GM08714 (cell line): ENCODE data around the gene KTN1.

Experiments used
- H3K4me3 ChIP-seq: fragments of 200-500 bp; sonication (Bioruptor generic); 2 replicates; pipeline ENCODE4 v1.5.1; 2014; ENCODE audit warnings: mild to moderate bottlenecking, low read length, inconsistent platforms
- ZNF274 ChIP-seq: IDR thresholded peaks from 2 replicates; pipeline ENCODE4 v1.6.1; 2012; ENCODE audit warnings: mild to moderate bottlenecking, low read depth, low read length

KTN1 gene

GRCh38 chr14:55662752-55663151 lies 82.7 kb downstream of the KTN1 start:
- no peak overlapping the region for H3K4me3 ChIP-seq
- no peak for TF ChIP-seq ZNF274

DNA sequence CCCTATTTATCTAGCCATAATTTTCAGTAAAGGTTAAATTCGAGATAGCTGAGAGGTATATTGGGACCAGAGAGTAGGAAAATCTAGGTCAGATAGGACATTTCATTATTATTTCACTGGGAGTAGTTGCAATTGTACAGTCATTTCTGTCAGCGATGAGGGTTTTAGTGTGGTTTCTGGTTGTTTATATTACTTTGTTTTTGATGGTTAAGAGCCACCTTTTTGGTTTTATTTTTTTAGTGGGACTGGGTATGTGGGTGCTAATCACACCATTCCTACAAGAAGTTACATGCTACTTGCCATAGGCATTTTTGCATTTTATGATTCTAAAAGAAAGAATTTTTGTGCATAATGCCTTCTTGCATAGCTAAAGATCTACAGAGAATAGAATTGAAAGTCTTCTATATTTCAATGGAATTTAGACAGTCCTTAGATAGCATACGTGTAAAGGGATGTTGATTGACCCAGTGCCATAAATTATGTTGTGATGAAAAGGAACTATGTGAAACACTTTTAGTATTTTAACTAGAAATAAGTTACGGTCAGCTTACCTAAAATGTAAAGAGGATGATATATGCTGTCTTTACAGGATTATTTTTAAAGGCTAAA lies 85.2 kb downstream of the KTN1 start:
- TF ChIP-seq ZNF274: no peak
- H3K4me3 ChIP-seq: no peak overlapping the region

DNA sequence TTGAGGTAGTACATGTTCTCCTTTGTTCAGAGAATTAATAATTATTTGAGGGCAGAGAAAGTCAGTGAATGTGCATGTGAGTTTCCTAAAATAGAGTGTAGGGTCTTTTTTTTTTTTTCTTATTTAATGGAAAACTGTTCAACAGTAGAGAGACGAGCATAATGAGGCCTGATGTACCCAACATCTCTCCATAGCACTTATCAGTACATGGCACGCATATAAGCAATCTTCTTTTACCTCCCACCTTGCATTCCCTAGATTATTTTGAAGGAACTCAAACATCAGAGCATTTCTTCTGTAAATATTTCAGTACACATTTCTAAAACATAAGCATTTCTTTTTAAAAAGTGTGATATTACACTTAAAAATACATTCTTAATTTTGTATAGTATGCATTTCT lies 87.8 kb downstream of the KTN1 start:
- no peak for TF ChIP-seq ZNF274
- no peak overlapping the region for H3K4me3 ChIP-seq

- no peak overlapping the region for H3K4me3 ChIP-seq
- no peak for TF ChIP-seq ZNF274
These were observed 91.6 kb downstream of the KTN1 start for GRCh38 chr14:55671641-55672040.

- TF ChIP-seq ZNF274: no peak
- H3K4me3 ChIP-seq: no peak overlapping the region
These were observed 93.0 kb downstream of the KTN1 start for GRCh38 chr14:55673048-55673447.

DNA sequence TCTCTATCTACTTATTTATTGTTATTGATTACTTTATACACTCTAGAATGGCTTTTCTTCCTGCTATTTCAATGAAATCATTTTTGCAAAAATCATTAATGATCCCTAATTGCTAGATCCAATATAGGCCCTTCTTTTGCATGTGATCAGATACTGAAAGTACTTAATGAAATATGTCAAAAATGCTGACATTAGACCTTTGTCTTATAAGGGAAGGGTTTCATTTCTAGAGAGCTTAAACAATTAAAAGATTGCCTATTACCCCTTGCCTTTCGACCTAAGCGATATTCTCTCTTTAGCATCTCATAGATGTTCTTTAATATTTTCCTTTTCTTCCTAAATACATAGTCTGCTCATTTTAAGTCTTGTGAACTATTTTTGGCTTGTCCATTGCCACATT lies 101.1 kb downstream of the KTN1 start:
- no peak for TF ChIP-seq ZNF274
- no peak overlapping the region for H3K4me3 ChIP-seq

DNA sequence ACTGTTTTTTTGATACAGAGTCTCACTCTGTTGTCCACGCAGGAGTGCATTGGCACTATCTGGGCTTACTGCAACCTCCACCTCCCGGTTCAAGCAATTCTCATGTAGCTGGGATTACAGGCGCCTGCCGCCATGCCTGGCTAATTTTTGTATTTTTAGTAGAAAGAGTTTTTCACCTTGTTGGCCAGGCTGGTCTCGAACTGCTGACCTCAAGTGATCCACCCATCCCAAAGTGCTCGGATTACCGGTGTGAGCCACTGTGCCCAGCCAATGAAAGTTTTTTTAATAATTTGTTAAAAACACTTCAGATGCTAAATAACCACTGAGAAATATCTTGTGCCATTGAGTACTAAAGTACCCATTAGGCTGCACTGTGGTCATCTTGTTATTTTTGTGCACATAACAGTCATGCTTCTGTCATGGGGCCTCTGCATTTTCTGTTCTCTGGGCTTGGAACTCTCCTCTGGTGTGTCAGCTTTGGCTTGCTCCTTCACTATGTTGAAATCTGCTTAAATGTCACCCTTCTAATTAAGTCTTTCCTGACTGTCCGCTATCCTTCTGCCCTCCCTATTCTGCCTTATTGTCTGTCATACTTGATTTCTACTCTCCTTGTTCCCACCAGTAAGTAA lies 105.1 kb downstream of the KTN1 start:
- TF ChIP-seq ZNF274: no peak
- no peak overlapping the region for H3K4me3 ChIP-seq

DNA sequence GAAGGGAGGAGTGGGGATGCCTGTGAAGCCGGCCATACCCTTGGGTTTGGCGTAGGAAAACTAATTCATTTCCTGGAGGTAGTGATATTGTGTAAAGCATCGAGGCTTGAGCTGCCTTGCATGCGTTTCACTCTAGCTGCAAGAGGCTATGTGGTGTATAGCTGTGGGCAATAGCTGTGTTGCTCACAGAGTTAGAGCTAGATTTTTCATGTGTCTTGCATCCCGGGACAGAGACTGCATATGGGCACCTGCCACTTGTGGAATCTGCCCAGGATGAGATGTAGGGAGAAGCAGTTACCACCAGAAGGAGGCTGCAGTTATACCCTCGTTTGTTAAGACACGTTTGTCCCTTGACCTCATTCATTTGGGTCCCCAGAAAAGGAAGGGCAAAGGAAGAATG lies 106.7 kb downstream of the KTN1 start:
- no peak for TF ChIP-seq ZNF274
- no peak overlapping the region for H3K4me3 ChIP-seq

DNA sequence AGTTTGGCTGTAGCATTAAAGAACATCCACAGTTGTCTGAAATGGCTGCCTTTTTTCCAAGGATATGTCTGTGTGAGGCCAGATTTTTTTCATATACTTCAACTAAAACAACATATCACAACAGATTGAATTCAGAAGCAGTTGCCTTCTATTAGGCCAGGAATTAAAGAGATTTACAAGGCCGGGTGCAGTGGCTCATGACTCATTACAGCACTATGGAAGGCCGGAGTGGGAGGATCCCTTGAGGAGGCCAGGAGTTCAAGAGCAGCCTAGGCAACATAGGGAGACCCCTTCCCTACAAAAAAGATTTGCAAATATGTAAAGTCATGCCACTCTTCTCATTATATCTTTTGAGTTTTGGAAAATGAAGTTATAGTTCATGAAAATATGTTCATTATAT lies 108.6 kb downstream of the KTN1 start:
- no peak overlapping the region for H3K4me3 ChIP-seq
- TF ChIP-seq ZNF274: no peak

DNA sequence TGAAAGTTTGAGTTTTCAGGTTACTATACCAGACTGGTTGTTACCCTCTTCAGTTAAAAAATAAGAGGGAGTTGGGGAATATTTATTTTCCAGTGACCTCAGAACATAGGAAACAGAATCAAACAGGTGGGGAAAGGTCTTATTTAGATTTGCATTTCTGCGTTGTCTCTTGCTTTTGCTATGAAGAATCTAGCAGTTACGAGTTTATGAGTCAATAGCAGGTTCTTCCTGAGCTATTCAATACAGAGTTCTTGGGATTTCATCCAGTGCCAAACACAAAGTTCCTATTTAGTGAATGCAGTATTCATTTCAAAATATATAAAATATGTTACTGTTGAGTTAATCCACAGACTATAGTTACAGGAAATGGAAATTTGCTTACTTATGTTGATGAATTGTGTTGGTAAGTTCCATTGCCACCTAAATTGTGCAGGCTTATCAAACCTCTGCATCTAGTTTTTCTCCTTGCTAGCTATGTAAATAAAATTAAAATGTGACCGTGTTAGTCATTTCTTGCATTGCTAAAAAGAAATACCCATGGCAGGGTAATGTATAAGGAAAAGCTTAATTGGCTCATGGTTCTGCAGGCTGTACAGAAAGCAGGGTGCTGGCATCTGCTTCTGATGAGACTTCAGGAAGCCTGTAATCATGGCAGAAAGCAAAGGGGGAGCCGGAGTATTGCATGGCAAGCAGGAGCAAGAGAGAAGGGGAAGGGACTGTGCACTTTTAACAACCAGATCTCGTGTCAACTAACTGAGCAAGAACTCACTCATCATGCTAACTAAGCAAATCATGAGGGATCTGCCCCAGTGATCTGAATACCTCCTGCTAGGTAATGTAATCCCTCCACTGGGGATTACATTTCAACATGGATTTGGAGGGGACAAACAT lies 110.2 kb downstream of the KTN1 start:
- H3K4me3 ChIP-seq: no peak overlapping the region
- TF ChIP-seq ZNF274: no peak

GRCh38 chr14:55691659-55692058 lies 111.7 kb downstream of the KTN1 start:
- H3K4me3 ChIP-seq: no peak overlapping the region
- TF ChIP-seq ZNF274: no peak

DNA sequence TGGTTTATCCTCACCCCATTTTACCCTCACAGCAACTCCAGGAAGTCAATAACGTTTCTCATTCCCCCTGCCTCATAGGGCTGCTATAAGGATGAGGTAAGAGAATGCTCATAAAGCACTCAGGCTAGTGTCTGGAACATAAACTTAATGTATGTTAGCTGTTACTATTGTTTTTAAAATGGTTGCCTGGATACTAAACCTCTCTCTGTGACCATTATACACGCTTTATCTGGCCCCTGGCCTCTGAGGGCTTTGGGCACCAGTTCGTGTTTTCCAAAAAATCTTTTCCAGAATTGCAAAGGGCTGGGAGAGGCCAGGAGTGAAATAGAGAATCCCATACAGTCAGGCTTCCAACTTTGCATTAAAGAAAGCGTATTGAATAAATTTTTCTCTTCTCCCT lies 113.9 kb downstream of the KTN1 start:
- TF ChIP-seq ZNF274: no peak
- H3K4me3 ChIP-seq: no peak overlapping the region

DNA sequence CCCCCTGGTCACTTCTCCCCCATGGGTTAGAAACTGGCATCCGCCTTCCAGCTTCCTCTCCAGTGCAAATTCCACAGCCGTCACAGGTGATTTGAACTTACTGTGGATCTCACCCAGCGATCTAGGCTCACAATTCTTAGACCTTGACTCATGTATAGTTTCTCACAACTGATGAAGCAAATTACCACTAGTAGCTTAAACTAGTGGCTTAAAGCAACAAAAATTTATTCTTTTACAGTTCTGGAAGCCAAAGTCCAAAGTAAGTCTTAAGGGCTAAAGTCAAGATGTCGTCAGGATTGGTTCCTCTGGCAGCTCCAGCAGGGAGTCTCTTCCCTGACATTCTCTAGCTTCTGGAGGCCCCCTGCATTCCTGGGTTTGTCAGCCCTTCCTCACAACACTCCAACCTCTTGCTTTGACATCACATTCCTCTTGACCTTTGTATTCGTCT lies 117.4 kb downstream of the KTN1 start:
- no peak overlapping the region for H3K4me3 ChIP-seq
- TF ChIP-seq ZNF274: no peak

DNA sequence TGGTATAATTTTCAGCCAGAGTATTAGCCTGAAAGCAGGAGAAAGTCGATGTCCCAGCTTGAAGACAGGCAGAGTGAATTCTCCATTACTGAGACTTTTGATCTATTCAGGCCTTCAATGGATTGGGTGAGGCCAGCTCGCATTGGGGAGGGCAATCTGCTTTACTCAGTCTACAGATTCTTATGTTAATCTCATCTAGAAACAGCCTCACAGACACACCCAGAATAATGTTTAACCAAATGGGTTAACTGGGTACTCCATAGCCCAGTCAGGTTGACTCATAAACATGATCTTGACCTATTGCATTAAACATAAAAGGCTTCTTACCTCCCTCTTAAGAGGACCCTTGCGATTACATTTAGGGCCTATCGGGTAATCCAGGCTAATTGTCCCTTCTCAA lies 118.0 kb downstream of the KTN1 start:
- H3K4me3 ChIP-seq: no peak overlapping the region
- no peak for TF ChIP-seq ZNF274
